ENCODE data around the gene USP3.
A peak's percentile ranks its signal among the peaks of the same experiment; 100 is the strongest.
"Not testable (repeated sequence)": the region's sequence is repeated elsewhere in the genome, so short reads cannot be mapped to it uniquely, and the experiment has no call there.

USP3 gene

DNA sequence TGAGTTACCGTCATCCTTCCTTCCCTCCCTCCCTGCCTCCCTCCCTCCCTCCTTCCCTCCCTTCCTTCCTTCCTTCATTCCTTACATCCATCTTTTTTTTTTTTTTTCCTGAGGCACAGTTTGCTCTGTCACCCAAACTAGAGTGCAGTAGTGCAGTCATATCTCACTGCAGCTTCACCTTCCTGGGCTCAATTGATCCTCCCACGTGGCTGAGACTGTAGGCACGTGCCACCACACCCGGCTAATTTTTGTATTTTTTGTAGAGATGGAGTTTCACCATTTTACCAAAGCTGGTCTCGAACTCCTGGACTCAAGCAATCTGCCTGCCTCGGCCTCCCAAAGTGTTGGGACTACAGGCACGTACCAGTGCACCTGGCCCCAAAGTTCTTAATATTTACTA is 25.8 kb downstream of the USP3 start:
- in situ Hi-C loops (cut with MboI; ENCODE audit: low sequenced_read_pairs, unreplicated experiment), result no loop called here

DNA sequence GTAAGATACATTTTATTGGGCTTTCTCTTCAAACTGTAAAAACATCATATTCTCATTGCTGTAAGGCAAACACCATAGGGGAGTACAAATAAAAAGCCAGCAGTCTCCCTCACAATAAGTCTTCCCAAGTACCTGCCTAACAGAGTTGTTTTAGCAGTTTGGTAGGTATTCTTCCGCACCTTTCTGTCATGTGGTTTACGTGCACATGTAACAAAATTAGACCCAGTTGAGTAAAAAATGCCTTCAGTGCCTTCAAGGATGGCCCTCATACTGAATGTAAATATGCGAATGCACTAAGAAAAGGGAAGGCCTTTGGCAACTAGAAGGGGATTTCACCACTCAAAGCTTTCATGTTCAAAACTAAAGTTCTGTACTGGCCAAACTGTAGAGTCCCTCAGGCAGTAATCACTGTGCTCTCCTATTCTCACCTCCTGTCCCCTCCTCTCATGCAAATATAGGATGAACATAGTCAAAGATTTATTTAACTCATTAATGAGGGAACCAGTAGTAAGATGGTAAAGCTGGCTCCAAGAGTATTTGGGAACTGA is 26.4 kb downstream of the USP3 start:
- peak; percentile 18 for DNase-seq (ENCODE audit: low spot score)
- in situ Hi-C loops (cut with MboI; ENCODE audit: low sequenced_read_pairs, unreplicated experiment), result no loop called here
- TF ChIP-seq, protein P1, sequence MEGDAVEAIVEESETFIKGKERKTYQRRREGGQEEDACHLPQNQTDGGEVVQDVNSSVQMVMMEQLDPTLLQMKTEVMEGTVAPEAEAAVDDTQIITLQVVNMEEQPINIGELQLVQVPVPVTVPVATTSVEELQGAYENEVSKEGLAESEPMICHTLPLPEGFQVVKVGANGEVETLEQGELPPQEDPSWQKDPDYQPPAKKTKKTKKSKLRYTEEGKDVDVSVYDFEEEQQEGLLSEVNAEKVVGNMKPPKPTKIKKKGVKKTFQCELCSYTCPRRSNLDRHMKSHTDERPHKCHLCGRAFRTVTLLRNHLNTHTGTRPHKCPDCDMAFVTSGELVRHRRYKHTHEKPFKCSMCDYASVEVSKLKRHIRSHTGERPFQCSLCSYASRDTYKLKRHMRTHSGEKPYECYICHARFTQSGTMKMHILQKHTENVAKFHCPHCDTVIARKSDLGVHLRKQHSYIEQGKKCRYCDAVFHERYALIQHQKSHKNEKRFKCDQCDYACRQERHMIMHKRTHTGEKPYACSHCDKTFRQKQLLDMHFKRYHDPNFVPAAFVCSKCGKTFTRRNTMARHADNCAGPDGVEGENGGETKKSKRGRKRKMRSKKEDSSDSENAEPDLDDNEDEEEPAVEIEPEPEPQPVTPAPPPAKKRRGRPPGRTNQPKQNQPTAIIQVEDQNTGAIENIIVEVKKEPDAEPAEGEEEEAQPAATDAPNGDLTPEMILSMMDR (IDR thresholded peaks at IDR 0.05; ENCODE audit: borderline replicate concordance, control extremely low read depth, extremely low read depth, insufficient read depth, missing control alignments), result no peak

More for the DNA sequence above, 25.8 kb downstream of the USP3 start:
- TF ChIP-seq, protein P1 (IDR thresholded peaks at IDR 0.05; ENCODE audit: borderline replicate concordance, control extremely low read depth, extremely low read depth, insufficient read depth, missing control alignments), result no peak
- DNase-seq (ENCODE audit: low spot score), result no peak

DNA sequence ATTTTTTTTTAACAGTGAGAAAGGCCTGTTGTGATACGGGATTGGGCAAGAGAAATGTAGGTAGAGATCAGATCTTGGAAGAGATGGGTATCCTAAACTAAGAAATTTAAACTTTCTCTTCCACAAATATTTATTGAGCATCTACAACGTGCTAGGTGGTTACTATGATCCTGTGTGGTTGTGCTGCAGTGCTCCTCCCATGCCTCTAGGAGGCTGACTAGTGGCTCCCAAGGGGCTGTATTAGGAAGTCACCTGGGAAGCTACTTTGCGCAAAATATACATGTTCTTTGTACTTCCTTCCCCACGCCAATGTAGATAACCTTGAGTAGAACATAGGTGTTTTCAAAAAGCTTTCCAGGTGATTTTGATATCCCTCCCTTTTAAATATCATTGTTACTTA is 27.2 kb downstream of the USP3 start:
- in situ Hi-C loops (cut with MboI; ENCODE audit: low sequenced_read_pairs, unreplicated experiment), result no loop called here
- TF ChIP-seq, protein P1 (IDR thresholded peaks at IDR 0.05; ENCODE audit: borderline replicate concordance, control extremely low read depth, extremely low read depth, insufficient read depth, missing control alignments), result no peak
- DNase-seq (ENCODE audit: low spot score), result no peak

DNA sequence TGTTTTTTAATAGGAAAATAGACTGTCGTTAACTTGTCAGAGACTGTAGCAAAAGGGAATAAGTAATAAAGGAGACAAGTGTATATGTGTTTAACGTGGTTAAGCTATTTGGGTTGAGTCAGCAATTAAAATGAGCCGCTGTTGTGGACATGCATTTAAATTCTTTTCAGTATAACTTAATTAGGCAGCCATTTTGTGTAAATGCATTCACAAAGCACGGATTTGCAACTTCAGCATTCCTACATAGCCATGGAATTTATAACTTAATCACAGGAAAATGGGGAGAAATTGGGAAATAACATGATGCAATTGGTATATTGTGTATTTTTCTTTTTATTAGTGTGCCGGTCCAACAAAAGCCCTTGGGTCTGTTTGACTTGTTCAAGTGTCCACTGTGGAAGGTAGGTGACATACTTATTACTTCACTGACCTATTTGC is 27.9 kb downstream of the USP3 start:
- no peak for DNase-seq (ENCODE audit: low spot score)
- TF ChIP-seq, protein P1 (IDR thresholded peaks at IDR 0.05; ENCODE audit: borderline replicate concordance, control extremely low read depth, extremely low read depth, insufficient read depth, missing control alignments), result no peak
- in situ Hi-C loops (cut with MboI; ENCODE audit: low sequenced_read_pairs, unreplicated experiment), result no loop called here

DNA sequence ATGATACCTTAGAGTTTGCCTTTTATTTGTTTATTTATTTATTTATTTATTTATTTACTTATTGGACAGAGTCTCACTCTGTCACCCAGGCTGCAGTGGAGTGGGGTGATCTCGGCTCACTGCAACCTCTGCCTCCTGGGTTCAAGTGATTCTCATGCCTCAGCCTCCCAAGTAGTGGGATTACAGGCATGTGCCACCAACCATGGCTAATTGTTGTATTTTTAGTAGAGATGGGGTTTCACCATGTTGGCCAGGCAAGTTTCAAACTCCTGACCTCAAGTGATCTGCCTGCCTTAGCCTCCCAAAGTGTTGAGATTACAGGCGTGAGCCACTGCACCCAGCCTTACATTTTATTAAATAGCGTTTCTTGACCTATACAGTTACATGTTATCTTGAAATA is 30.5 kb downstream of the USP3 start:
- in situ Hi-C loops (cut with MboI; ENCODE audit: low sequenced_read_pairs, unreplicated experiment); DNase-seq (ENCODE audit: low spot score): not testable (repeated sequence)

DNA sequence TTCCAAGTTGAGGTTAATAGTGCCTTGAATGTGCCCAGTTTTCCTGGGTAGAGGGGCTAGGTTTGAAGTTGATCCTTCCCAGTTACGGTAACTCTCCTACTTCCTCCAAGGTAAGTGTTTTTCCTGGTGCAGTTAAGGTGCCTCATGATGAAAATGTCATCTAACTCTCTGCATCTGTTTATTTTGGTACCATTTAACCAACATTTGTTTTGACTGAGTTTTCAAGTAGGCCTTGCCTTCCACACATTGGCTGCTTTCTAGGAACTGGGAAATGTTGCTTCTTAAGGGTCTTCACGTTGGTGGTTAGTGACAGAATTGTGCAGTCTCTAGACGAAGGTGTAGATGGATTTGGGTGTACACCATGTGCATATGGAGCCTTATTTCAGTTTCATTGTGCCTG is 31.3 kb downstream of the USP3 start:
- DNase-seq (ENCODE audit: low spot score), result no peak
- in situ Hi-C loops (cut with MboI; ENCODE audit: low sequenced_read_pairs, unreplicated experiment), result no loop called here
- TF ChIP-seq, protein P1 (IDR thresholded peaks at IDR 0.05; ENCODE audit: borderline replicate concordance, control extremely low read depth, extremely low read depth, insufficient read depth, missing control alignments), result no peak

DNA sequence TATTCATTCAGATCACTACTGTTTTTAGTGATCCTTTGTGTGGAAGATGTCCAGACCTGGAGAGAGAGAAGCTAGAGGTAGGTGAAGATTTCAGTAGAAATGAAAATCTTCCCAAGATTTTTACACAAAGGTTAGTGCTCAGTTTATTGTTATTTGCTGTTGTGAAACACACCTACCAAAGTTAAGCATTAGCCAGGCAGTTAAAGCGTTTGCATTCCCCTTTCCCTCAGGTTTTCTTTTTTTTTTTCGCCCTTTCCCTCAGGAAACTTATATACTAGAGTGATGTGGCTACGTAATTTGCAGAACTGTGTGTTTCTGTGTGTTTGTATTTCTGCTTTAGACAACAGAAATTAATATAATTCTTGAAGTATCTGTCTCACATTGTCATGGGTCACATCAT is 34.5 kb downstream of the USP3 start:
- DNase-seq (ENCODE audit: low spot score), result no peak
- in situ Hi-C loops (cut with MboI; ENCODE audit: low sequenced_read_pairs, unreplicated experiment), result no loop called here
- TF ChIP-seq, protein P1 (IDR thresholded peaks at IDR 0.05; ENCODE audit: borderline replicate concordance, control extremely low read depth, extremely low read depth, insufficient read depth, missing control alignments), result no peak

Data from GM13976 (cell line).